AG10803 (cell line): Measurements from ENCODE around the gene NKAIN1.

ENCODE experiments used
- DNase-seq: peaks from one replicate; pipeline ENCODE4 v3.0.0; 2010; ENCODE audit warnings: low read depth
- H3K4me3 ChIP-seq: 2 replicates; pipeline ENCODE4 v1.5.1; 2011; ENCODE audit warnings: mild to moderate bottlenecking, low read length, control low read depth
- CTCF ChIP-seq: conservative IDR thresholded peaks from 2 replicates; pipeline ENCODE4 v1.5.1; 2011; ENCODE audit warnings: mild to moderate bottlenecking, low read length, control low read depth, inconsistent platforms

Gene NKAIN1

GRCh38 chr1:31166462-31166861 lies 73.2 kb downstream of the NKAIN1 start:
- no peak for TF ChIP-seq CTCF
- no peak for DNase-seq
- H3K4me3 ChIP-seq: no peak overlapping the region

DNA sequence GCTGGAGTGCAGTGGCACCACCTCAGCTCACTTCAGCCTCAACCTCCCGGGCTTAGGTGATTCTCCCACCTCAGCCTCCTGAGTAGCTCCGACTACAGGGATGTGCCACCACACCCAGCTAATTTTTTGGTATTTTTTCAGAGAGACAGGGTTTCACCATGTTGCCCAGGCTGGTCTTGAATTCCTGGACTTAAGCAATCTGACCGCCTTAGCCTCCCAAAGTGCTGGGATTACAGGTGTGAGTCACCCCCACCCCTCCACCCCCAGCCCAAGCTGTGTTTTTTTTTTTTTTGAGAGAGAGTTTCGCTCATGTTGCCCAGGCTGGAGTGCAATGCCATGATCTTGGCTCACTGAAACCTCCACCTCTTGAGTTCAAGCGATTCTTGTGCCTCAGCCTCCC lies 75.4 kb downstream of the NKAIN1 start:
- no peak for DNase-seq
- TF ChIP-seq CTCF: no peak
- no peak overlapping the region for H3K4me3 ChIP-seq

GRCh38 chr1:31163866-31164265 lies 75.8 kb downstream of the NKAIN1 start:
- no peak overlapping the region for H3K4me3 ChIP-seq
- DNase-seq: no peak
- TF ChIP-seq CTCF: no peak

- DNase-seq: peak; percentile 11
- TF ChIP-seq CTCF: no peak
- H3K4me3 ChIP-seq: no peak overlapping the region
Observed at GRCh38 chr1:31161571-31161970, 78.1 kb downstream of the NKAIN1 start.

- no peak for DNase-seq
- H3K4me3 ChIP-seq: no peak overlapping the region
- no peak for TF ChIP-seq CTCF
Observed at GRCh38 chr1:31159869-31160611, 79.6 kb downstream of the NKAIN1 start.

- no peak for TF ChIP-seq CTCF
- no peak overlapping the region for H3K4me3 ChIP-seq
- DNase-seq: no peak
Observed at GRCh38 chr1:31159323-31159722, 80.4 kb downstream of the NKAIN1 start.

DNA sequence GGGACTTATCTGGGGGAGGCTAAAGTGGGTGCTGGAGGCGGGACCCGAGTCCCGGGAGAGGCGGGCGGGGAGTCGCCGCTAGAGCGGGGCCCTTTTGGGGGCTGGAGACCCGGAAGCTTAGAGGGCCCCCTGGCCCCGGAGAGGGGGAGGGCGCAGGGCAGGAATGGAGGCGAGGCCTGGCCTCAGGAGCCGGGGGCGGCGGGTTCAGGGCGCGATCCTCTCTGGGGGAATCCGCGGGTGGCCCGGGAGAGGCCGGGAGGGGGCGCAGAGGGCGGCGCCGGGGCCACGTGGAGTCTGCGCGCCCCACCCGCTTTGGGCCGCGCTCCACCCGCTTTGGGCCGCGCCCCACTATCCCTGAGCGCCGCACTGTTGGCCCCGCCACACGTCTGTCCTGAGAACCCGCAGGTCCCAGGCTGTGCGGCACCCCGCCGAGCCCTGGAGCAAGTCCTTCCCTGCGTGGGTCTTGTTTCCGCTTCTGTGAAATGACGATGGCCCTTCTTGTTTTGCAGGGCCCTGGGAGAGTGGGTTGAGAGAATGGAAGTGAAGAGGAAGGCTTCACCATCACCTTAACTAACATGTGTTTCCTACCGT lies 84.4 kb downstream of the NKAIN1 start:
- H3K4me3 ChIP-seq: peak overlapping the region; percentile 78
- peak; percentile 21 for TF ChIP-seq CTCF
- DNase-seq: peak; percentile 64
